ENCODE data around the gene SLC6A2.
A peak's percentile ranks its signal among the peaks of the same experiment; 100 is the strongest.

The SLC6A2 gene

DNA sequence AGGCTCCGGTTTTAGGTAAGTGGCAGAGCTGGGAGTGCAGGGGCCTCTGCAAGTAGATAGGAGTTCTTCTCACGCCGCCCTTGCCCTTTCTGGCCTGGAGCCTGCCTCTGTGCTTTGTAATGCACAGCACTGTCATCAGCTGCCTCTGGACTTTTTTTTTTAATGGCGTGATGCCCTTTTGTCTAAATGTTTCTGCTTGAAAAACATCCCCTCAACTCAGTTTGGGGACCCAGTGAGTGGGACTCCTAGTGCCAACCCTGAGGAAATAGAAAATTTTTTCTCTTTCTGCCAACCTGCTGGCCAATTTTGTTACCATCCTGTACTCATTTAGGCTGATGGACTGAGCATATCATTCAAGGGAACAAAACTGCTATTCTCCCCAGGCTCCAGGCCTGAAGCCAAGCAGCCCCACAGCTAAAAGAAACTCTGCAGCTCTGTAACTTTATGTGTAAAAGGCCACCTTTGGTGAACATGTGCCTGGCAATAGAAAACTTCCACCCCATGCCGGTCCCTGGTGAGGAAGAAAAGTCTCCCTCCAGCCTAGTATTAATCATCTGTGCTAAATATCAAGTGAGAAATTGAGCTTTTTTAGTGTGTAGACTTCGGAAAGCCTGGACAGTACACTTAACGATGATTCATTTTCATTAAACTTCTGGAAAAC, 22.5 kb downstream of the SLC6A2 start:
- FAIRE-seq: no peak

DNA sequence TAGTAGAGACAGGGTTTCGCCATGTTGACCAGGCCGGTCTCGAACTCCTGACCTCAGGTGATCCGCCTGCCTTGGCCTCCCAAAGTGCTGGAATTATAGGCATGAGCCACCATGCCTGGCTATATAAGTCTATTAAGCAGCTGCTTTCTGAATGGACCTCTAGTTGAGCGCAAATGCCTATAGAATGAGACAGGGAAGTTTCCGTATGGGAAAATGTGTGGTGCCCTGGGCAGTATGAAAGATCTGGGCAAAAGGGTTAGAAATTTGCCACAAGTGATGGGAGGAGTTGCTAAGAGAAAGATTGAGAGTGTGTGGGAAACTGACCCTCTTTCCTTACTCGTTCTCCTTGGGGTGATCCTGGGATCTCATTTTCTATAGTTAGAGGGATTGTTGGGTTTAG, 26.3 kb downstream of the SLC6A2 start:
- no peak for FAIRE-seq

DNA sequence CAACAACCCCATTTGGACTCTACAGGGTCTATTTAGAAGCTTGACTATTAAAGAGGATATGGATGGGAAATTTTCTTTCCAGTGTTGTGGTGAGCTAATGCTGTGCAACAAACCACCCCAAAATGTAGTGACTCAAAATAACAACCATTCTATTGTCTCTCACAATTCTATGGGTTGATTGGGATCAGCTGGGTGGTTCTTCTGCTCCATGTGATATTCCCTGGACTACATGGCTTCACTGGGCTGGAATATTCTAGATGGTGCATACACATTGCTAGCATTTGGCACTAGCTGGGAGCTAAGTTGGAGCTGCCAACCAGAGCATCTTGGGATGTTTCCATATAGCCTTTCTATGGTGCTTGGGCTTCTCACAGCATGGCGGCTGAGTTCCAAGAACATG, 30.2 kb downstream of the SLC6A2 start:
- no peak for FAIRE-seq

DNA sequence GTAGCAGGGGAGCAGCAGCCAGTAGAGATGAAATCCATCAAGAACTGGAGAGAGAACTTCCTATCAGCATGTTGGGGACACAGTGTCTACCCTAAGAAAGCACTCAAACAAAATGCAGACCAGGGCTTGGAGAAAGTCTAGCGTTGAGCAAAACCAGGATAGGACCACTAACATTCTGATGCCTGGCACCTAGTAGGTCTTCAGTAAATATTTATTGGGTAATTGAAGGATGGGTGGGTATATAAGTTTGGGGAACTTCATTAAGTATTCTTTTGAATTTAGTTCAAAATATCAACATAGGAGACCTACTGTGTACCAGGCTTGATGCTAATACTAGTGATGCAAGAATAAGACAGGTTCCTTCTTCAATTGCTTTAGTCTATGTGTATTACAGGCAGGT, 30.9 kb downstream of the SLC6A2 start:
- no peak for FAIRE-seq

DNA sequence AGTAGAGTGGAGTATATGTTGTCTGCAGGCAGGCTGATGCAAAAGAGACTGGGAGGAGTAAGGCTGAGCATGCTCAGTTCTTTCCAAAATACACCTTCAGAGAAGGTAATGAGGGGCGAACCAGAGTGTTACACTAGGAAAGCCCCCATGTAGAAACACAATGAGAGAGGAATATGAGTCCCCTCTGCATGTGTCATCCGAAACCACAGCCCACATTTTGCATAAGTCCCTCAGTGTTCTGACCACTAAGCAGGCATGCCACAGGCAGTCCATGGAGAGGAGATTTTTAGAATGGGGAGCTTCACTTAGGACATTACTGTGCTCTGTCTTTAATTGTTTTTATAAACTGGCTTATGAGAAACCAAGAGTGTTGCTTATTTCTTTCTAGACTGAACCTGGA, 32.0 kb downstream of the SLC6A2 start:
- no peak for FAIRE-seq

DNA sequence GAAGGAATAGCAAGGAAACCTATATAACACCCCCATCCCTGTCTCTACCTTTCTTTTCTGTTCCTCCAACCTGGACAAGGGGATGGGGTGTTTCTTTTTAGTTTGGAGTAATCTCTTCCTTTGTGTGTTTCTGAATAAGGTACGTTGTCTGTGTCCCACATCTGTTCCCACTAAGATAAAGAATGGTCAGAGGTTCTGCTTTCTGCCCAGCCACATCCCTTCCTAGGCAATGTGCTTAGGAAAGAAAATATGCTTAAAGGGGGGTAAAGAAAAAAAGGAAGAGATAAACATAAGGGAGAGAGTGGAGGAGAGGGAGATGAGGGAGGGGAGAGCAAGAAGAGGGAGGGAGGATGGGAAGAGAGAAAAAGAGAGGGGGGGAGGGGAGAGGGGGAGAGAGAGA, 35.1 kb downstream of the SLC6A2 start:
- no peak for FAIRE-seq

DNA sequence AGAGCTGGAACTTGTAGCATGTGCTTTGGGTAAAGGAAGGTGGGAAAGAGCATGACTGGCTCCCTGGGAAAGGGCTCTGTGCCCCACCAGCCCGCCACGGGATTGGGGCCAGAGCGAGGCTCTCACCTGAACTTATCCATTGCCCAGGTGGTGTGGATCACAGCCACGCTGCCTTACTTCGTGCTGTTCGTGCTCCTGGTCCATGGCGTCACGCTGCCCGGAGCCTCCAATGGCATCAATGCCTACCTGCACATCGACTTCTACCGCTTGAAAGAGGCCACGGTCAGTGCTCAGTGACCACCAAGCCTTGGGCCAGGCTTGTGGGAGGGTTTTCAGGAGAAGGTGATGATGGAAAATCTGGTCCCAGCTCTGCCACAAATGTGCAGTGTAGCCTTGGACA, 36.0 kb downstream of the SLC6A2 start:
- no peak for FAIRE-seq

DNA sequence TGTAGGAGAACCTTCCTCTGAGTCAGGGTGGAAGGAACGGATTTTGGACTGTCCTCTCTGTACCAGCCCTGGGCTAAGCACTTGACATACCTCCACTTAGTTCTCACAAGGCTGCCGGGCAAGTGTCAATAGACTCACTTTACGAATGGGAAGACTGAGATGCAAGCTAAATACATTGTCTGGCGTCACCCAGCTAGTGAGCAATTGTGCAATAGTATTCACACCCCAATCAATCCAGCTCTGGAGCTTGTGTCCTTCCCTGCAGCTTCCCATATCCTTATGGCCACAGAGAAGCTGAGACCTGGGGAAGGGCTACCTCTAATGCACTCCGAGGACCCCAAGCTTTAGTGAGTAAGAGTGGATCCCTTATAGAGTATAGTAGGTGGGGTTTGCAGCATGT, 39.8 kb downstream of the SLC6A2 start:
- FAIRE-seq: no peak

DNA sequence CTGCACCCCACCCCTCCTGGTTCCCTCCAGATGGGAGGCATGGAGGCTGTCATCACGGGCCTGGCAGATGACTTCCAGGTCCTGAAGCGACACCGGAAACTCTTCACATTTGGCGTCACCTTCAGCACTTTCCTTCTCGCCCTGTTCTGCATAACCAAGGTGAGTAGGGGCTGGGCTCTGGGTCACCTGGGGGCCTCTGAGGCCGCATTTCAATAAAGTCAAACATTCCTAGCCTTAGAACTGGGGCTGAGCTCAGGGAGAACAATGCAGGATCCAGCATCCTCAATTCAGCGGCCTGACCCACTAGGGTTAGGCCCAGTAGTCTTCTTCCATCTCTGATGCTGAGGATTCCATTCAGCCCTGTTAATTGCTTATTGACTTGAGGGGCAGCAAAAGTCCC, 42.1 kb downstream of the SLC6A2 start:
- FAIRE-seq: no peak

DNA sequence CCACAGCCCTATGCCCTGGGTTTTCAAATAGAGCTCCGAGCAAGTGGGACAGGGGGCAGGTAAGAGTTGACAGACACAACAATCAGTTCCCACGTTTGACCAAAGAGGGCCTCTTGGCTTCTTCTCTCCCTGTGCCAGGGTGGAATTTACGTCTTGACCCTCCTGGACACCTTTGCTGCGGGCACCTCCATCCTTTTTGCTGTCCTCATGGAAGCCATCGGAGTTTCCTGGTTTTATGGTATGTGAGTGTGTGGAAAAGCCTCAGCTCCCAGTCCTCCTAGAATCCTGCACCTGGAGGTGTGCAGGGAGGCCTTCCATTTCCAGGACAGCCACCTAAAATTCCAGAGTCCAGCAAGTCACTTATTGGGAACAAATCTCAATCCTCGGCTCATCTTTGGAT, 42.5 kb downstream of the SLC6A2 start:
- no peak for FAIRE-seq

DNA sequence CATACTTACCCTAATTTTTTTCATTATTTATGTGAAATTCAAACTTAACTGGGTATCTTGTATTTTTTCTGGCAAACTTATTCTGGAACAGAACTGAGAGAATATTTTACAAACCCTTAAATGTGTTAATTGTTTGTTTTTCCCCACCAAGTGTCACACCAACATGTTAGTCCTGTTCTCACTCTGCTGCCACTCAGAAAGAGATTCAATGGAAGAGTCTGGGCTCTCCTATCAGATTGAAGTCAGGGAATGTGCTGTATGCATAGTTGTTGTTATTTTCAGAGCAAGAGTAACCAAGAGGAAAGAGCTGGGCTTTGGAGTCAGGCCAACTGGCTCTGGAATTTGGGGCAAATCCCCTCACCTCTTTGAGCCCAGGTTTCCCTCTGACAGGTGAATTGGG, 43.2 kb downstream of the SLC6A2 start:
- no peak for FAIRE-seq

DNA sequence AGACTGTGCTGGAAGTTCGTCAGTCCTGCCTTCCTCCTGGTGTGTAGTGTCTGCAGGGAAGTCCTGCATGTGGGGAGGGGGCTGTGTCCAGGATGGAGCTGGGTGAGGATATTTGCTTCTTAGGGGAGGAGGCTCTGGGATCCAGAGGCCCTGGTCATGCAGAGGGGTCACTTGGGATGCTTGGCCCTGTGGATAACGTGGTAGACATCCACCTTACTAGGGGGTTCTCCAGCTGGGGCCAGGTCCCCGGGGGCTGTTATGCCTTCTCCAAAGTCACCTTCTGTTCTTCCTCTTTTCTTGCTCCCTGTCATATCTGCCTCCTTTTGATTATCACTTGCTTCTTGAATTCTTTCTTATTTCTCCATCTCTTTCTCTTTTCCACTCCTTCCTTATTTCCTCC, 43.8 kb downstream of the SLC6A2 start:
- no peak for FAIRE-seq

DNA sequence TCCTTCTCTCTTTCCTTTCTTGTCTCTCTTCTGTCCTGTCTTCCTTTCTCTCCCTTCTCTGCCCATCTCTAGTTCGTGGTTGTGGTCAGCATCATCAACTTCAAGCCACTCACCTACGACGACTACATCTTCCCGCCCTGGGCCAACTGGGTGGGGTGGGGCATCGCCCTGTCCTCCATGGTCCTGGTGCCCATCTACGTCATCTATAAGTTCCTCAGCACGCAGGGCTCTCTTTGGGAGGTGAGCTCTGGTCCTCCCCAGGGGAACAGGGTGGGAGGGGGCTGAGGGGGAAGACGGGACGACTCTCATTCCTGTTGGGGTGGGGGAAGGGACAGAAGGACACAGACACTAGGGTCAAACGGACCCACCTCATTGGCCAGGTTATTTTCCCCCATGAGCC, 44.3 kb downstream of the SLC6A2 start:
- FAIRE-seq: no peak

DNA sequence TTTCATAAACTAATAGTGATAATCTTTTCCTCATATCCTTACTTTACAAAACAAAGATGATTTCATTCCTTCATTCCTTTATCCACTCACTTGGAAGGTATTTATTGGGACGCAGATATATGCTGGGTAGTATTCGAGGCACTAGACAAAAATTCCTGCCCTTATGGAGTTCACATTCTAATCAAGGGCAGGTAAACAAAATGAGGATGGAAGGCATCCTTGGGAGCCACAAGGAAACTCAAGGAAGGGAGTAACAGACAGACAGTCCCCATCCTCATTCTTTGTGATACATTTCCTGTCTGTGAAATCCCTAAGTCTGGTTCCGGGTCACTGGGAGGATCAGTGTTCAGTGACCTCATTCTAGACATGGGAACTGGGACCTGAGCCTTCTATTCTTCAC, 45.2 kb downstream of the SLC6A2 start:
- FAIRE-seq: no peak

DNA sequence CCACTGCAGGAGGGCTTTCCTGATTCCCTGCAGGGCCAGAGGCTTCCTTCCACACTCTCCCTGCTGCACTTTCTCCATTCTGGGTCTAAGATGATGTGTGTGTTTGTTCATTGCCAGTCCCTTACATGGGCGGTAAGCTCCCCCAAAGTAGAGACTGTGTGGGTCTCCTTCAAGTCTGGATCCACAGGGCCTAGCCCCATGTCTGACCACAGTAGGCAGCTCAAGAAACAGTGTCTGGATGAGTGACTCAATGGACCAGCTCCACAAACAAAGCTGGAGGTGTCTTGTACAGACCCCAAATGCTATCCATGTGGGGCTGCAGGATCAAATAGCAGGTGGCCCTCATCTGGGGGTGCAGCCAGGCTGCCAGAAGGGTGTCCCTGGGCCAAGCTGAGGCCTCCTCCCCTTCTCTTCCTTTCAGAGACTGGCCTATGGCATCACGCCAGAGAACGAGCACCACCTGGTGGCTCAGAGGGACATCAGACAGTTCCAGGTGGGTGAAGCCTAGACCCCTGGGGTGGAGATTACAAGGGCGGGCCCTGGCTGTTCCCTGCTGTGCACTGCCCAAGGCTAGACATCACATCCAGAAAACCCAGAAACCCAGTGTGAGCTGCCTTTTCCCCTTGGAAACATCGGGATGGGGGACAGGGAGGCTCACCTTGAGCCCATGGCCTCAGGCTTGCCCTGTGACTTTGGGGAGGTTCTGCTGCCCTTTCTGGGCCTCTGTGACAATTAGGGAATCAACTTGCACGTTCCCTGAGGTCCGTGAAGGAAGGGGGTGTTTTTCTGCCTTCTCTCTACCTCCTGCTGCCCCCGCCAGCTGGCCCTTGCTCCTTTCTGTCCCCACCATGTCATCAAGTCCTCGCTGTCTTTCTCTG, 45.9 kb downstream of the SLC6A2 start:
- FAIRE-seq: no peak

DNA sequence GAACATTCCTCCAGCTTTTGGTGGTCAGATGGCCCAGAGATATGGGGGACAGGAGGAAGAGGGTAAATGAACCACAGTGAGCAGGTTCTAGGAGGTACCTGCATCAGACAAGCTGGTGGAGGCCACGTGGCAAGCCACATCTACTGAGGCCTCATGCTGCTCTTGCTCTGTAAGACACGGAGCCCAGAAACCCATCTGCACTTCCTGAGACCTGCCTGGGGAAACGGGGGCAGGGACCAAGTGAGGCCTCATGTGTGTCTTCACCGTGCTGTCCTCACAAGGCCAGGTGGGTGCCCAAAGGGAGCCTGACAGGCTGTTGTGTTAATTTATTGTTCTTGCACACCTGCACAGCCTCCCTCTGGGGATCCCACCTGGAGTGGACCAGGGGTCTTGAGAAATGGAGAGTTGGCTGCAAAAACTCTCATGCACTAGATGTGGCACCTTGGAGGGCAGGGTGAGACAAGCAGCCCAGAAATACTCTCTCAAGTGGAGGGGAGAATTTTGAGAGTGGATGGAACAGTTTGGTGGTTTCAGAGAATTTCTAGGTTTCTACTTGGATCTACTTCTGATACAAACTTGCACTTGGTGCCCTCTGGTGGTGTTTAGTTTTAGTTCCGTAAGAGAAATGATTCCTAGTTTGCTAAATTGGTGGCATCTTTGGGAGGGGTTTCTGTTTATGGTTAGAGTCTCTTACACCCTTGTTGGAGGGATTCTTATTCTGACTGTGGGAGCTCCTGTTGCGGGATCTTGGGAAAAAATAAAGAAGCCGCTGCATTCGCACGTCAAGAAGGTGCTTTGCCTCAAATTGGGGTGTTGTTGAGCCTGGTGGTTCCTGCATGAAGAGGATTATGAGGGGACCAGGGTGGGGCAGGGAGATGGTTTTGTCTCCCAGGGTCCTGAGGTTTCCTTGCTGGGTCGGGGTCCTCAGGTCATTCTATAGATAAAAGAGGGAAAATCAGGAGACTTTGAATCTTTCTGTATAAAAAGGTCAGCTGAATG, 47.5 kb downstream of the SLC6A2 start:
- peak; percentile 13 for FAIRE-seq

DNA sequence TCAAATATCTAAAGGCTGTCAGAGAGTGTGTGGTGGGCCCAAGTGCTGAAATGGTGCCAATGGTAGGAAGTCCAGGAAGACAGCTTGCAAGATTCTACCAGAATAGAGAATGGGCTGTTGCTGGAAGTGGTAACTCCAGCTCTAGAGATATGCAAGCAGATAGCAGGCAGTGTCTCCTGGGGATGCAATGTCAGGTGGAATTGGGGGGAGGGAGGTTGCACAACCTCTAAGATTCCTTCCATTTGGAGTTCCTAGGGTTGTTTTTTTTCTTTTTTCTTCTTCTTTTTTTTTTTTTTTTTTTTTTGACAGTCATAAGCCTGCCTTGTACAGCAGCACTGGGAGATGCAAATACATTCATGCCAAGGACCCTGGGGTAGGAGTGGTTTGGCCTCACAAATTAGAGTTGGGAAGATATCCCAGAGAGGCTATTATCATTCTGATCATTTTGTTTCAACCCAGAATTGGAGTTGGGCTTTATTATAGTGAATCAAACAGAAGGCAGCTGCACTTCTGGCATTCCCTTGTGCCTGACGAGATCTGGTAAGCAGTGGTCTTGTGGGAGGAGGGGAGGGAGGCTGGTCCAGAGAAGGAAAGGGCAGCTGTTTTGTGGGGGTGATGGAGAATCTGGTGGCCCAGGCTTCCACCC, 51.1 kb downstream of the SLC6A2 start:
- FAIRE-seq: no peak

DNA sequence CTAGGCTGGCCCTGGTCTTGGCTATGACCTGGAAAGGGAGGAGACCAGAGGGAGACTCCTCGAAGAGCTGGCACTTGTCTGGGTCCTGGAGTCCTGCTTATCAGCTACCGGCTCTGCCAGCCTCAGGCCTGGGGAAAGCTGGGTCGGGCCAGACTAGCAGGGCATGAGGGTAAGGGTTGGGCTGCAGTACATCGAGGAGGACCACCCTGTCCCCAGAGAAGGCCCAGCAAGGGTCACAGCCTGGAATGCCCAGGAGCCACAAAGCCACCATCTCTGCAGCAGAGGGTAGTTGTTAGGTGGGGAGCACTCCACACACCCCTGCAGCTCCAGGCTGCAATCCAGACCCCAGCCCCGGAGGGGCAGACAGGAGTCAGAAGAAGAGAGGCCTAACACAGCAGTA, 54.0 kb downstream of the SLC6A2 start:
- FAIRE-seq: no peak

DNA sequence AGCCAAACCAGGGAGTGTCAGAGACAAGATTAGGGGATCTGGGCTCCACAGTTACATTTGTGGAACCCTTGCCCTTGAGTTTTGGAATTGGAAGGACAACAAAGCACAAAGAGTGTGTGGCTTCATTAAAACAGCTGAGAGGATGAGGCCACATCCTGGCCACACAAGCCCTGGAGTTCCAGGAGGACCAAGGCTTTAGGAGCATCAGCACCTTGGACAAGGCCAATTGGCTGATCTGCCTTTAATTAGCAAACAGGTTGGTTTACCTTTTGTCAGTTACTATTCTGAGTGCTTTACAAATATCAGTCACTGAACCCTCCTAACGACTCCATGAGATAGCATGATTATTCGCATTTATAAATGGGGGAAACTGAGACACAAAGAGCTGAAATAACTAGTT, 54.7 kb downstream of the SLC6A2 start:
- FAIRE-seq: no peak

DNA sequence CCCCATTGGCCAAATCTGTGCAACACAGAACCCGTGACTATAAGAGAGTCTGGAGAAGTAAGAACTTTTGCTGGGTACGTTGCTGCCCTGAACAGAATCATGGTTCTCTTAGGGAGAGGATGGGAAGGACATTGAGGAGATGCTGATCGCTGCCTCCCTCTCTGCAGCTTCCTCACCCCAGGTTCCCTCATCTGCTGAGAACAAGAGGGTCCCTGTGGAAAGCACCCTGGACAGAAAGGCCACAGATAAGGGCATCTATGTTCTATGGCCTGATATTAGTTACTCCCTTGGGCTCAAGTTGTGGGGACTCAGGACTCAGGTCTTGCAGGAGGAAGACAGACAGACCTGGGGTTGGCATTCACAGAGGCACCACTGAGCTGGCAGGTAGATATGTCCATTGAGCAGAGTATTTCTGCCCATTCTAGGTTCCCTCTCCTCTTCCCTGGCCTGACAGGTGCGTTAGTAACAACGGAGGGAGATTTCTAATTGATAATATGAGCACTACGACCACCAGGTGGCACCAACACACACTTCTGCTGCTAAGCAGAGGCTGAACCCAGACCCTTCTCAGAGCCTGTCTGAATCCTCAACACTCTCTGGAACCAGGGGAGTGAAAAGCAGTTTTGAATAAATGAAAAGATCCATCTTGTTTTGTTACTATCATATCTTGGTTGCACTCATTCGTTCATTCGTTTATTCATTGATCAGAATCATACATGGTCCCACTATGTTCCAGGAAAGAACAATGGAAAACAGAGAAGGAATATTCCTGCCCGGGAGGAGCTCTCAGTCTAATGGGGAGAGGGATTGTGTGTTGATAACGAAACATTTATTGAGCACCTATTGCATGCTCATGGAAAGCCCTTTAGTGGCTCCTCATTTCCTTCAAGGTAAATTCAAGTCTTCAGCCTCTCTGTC, 56.4 kb downstream of the SLC6A2 start:
- no peak for FAIRE-seq

DNA sequence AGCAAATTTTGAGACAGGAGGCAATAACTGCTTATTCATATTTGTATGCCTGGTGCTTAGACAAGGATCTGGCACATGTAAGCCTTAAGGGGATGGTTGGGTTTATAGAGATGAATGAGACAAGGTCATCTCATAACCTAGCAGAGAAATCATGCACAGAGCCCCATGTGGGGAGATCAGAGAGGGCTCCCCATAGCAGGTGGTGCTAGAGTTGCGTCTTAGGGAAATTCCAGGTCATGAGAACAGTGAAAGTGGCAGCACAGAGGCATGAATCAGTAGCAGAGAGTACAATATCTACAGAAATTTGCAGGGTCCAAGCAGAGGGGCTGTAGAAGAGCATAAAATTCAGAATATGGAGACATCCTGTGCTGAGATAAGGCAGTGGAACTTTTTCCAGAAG, 57.3 kb downstream of the SLC6A2 start:
- FAIRE-seq: no peak

DNA sequence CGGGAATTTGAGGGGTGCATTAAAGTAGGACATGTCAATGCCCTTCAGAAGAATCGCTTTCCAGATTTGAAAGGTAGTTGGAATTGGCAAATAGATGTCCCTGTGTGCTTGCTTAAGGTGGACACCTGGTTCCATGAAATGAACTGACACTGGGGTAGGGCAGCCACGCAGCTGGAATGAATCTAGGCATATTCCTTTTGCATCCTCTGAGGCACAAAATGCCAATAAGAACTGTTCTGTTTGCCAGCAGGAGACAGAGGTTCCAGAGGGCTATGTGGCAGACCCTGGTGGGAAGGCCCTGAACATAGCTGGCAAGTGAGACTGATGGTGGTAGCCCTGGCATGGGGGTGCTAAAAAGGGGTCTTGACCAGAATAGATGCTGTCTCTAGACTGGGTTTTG, 61.5 kb downstream of the SLC6A2 start:
- no peak for FAIRE-seq

Measured in TTC549 (cell line).